Left ventricle myocardium inferior (tissue), 1 donor: Measurements from ENCODE around the gene FBXL22. TPM values are rescaled to one million over a fixed set of nuclear protein-coding genes. Genes with fewer than 3 reads are reported as not detected.

Source experiments
- DNase-seq: peaks from one replicate; pipeline ENCODE4 v3.0.0-alpha.2; 2020
- H3K27ac ChIP-seq: fragments of 200-600 bp; replicated peaks from 2 replicates; pipeline ENCODE4 v1.8.0; 2021
- H3K27me3 ChIP-seq: fragments of 200-600 bp; 2 replicates; pipeline ENCODE4 v1.8.0; 2021; ENCODE audit warnings: low read depth
- H3K36me3 ChIP-seq: fragments of 200-600 bp; 2 replicates; pipeline ENCODE4 v1.8.0; 2021
- H3K4me1 ChIP-seq: fragments of 200-600 bp; 2 replicates; pipeline ENCODE4 v1.8.0; 2021
- H3K4me3 ChIP-seq: fragments of 200-600 bp; 2 replicates; pipeline ENCODE4 v1.8.0; 2021; ENCODE audit warnings: mild to moderate bottlenecking, moderate library complexity
- H3K9me3 ChIP-seq: fragments of 200-600 bp; replicated peaks from 2 replicates; pipeline ENCODE4 v1.8.0; 2021
- intact Hi-C: fragments of 100-400 bp; cut with micrococcal nuclease; formaldehyde crosslinking; loops from one replicate; pipeline ENCODE4 v1.11.0; 2022
- total RNA-seq: library from RNA; stranded (reverse); fragmentation: NEBNext Ultra II Directional; extraction: Animal tissue kit (Norgen Biotek cat#: 25700); gene quantifications from one replicate; pipeline ENCODE4 v1.2.1, GENCODE V29; 2021
- TF ChIP-seq, protein P1 (sequence below): fragments of 200-600 bp; IDR thresholded peaks from 2 replicates; pipeline ENCODE4 v1.8.0; 2021; ENCODE audit warnings: antibody characterized with exemption, mild to moderate bottlenecking, borderline replicate concordance
- donor health status: DM: no; HTN: yes; CAD: no; lungs with severe emphysema.

The FBXL22 gene
- total RNA-seq, 1 donor from 2014 or later, result 29.5 TPM

GRCh38 chr15:63565536-63566186 lies 31.5 kb upstream of the FBXL22 start:
- no peak for DNase-seq
- TF ChIP-seq, protein P1, sequence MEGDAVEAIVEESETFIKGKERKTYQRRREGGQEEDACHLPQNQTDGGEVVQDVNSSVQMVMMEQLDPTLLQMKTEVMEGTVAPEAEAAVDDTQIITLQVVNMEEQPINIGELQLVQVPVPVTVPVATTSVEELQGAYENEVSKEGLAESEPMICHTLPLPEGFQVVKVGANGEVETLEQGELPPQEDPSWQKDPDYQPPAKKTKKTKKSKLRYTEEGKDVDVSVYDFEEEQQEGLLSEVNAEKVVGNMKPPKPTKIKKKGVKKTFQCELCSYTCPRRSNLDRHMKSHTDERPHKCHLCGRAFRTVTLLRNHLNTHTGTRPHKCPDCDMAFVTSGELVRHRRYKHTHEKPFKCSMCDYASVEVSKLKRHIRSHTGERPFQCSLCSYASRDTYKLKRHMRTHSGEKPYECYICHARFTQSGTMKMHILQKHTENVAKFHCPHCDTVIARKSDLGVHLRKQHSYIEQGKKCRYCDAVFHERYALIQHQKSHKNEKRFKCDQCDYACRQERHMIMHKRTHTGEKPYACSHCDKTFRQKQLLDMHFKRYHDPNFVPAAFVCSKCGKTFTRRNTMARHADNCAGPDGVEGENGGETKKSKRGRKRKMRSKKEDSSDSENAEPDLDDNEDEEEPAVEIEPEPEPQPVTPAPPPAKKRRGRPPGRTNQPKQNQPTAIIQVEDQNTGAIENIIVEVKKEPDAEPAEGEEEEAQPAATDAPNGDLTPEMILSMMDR, result no peak
- peaks cover 69% of the 10 kb centered on the region for H3K36me3 ChIP-seq
- H3K27me3 ChIP-seq, result no peaks in the 10 kb centered on the region
- H3K4me3 ChIP-seq, result no peak overlapping the region
- no peaks in the 10 kb centered on the region for H3K9me3 ChIP-seq
- no peak overlapping the region for H3K27ac ChIP-seq
- intact Hi-C loops, result no loop called here
- H3K4me1 ChIP-seq, result no peaks in the 10 kb centered on the region

GRCh38 chr15:63572749-63573464 lies 24.3 kb upstream of the FBXL22 start:
- H3K27ac ChIP-seq, result no peak overlapping the region
- peaks cover 13% of the 10 kb centered on the region for H3K4me1 ChIP-seq
- H3K36me3 ChIP-seq, result peaks cover 61% of the 10 kb centered on the region
- no peak for DNase-seq
- H3K9me3 ChIP-seq, result no peaks in the 10 kb centered on the region
- intact Hi-C loops, result no loop called here
- H3K4me3 ChIP-seq, result no peak overlapping the region
- no peaks in the 10 kb centered on the region for H3K27me3 ChIP-seq
- TF ChIP-seq, protein P1, result no peak

- intact Hi-C loops, result no loop called here
- Histone ChIP-seq H3K4me1 (peaks cover 13% of the 10 kb centered on the region), H3K27ac (no peak overlapping the region), H3K36me3 (peaks cover 62% of the 10 kb centered on the region), H3K27me3 (no peaks in the 10 kb centered on the region), H3K9me3 (no peaks in the 10 kb centered on the region), H3K4me3 (no peak overlapping the region)
- no peak for DNase-seq
- TF ChIP-seq, protein P1, result no peak
These were observed 23.7 kb upstream of the FBXL22 start for GRCh38 chr15:63573533-63573932.

- intact Hi-C loops, result no loop called here
These were observed 21.9 kb upstream of the FBXL22 start for GRCh38 chr15:63575312-63575711.

DNA sequence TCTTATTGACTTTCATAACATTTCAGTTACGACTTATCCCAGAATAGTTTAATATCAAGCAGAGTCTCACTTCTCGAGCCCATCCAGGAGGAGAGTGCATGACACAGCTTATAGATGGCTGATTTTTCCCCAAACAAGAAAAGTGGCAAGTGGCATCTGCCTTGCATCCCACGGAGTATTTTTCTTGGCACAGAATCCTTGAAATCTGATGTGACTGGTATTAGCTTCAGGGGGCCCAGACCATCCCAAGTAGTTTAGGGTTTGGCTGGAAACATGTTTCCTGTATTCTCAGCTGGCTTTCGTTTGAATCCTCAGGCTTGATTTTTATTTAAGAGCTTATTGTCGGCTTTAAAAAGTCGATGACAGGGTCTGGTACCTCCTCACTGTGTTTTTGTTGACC lies 20.7 kb upstream of the FBXL22 start:
- Histone ChIP-seq H3K4me3 (no peak overlapping the region), H3K27ac (no peak overlapping the region), H3K36me3 (peaks cover 49% of the 10 kb centered on the region), H3K4me1 (peaks cover 13% of the 10 kb centered on the region), H3K9me3 (no peaks in the 10 kb centered on the region), H3K27me3 (no peaks in the 10 kb centered on the region)
- intact Hi-C loops, result no loop called here
- no peak for DNase-seq
- TF ChIP-seq, protein P1, result no peak

More at GRCh38 chr15:63575312-63575711, 21.9 kb upstream of the FBXL22 start:
- TF ChIP-seq, protein P1, result no peak
- no peaks in the 10 kb centered on the region for H3K27me3 ChIP-seq
- no peak overlapping the region for H3K4me3 ChIP-seq
- H3K9me3 ChIP-seq, result no peaks in the 10 kb centered on the region
- DNase-seq, result no peak
- no peak overlapping the region for H3K27ac ChIP-seq
- H3K4me1 ChIP-seq, result peaks cover 13% of the 10 kb centered on the region
- H3K36me3 ChIP-seq, result peaks cover 56% of the 10 kb centered on the region
